ENCODE data around the gene SHC3.

Gene SHC3

GRCh38 chr9:89177012-89177943 is 1.3 kb downstream of the SHC3 start:
- Histone ChIP-seq H3K9ac (ENCODE audit: low read depth, low read length) (peak overlapping the region; percentile 65), H3K9me3 (ENCODE audit: control insufficient read depth, insufficient read depth, low read length) (no peaks in the 10 kb centered on the region), H3K36me3 (ENCODE audit: insufficient read depth, low read length) (no peaks in the 10 kb centered on the region), H3K4me1 (ENCODE audit: insufficient read depth, low read length) (peaks cover 25% of the 10 kb centered on the region)

- peaks cover 18% of the 10 kb centered on the region for H3K4me1 ChIP-seq (ENCODE audit: insufficient read depth, low read length)
- no peak overlapping the region for H3K9ac ChIP-seq (ENCODE audit: low read depth, low read length)
- H3K9me3 ChIP-seq (ENCODE audit: control insufficient read depth, insufficient read depth, low read length) = no peaks in the 10 kb centered on the region
- H3K36me3 ChIP-seq (ENCODE audit: insufficient read depth, low read length) = no peaks in the 10 kb centered on the region
These were observed 2.8 kb downstream of the SHC3 start for GRCh38 chr9:89175828-89176261.

- no peaks in the 10 kb centered on the region for H3K36me3 ChIP-seq (ENCODE audit: insufficient read depth, low read length)
- H3K9ac ChIP-seq (ENCODE audit: low read depth, low read length) = no peak overlapping the region
- H3K9me3 ChIP-seq (ENCODE audit: control insufficient read depth, insufficient read depth, low read length) = no peaks in the 10 kb centered on the region
- H3K4me1 ChIP-seq (ENCODE audit: insufficient read depth, low read length) = peaks cover 13% of the 10 kb centered on the region
These were observed 4.3 kb downstream of the SHC3 start for GRCh38 chr9:89174291-89174690.

- Histone ChIP-seq H3K9me3 (ENCODE audit: control insufficient read depth, insufficient read depth, low read length) (no peaks in the 10 kb centered on the region), H3K9ac (ENCODE audit: low read depth, low read length) (no peak overlapping the region), H3K36me3 (ENCODE audit: insufficient read depth, low read length) (no peaks in the 10 kb centered on the region), H3K4me1 (ENCODE audit: insufficient read depth, low read length) (0 out of 2 replicates have a peak, but pooled peaks cover 7% of the 10 kb centered on the region)
These were observed 5.5 kb downstream of the SHC3 start for GRCh38 chr9:89173072-89173471.

- Histone ChIP-seq H3K36me3 (ENCODE audit: insufficient read depth, low read length) (no peaks in the 10 kb centered on the region), H3K9ac (ENCODE audit: low read depth, low read length) (no peak overlapping the region), H3K9me3 (ENCODE audit: control insufficient read depth, insufficient read depth, low read length) (no peaks in the 10 kb centered on the region), H3K4me1 (ENCODE audit: insufficient read depth, low read length) (0 out of 2 replicates have a peak, but pooled peaks cover 7% of the 10 kb centered on the region)
These were observed 6.2 kb downstream of the SHC3 start for GRCh38 chr9:89172398-89172797.

- Histone ChIP-seq H3K4me1 (ENCODE audit: insufficient read depth, low read length) (0 out of 2 replicates have a peak, but pooled peaks cover 7% of the 10 kb centered on the region), H3K9ac (ENCODE audit: low read depth, low read length) (no peak overlapping the region), H3K9me3 (ENCODE audit: control insufficient read depth, insufficient read depth, low read length) (no peaks in the 10 kb centered on the region), H3K36me3 (ENCODE audit: insufficient read depth, low read length) (no peaks in the 10 kb centered on the region)
These were observed 6.9 kb downstream of the SHC3 start for GRCh38 chr9:89171693-89172092.

- Histone ChIP-seq H3K9me3 (ENCODE audit: control insufficient read depth, insufficient read depth, low read length) (no peaks in the 10 kb centered on the region), H3K9ac (ENCODE audit: low read depth, low read length) (no peak overlapping the region)
These were observed 7.4 kb downstream of the SHC3 start for GRCh38 chr9:89171231-89171630.

GRCh38 chr9:89168901-89169813 is 9.5 kb downstream of the SHC3 start:
- Histone ChIP-seq H3K9me3 (ENCODE audit: control insufficient read depth, insufficient read depth, low read length) (no peaks in the 10 kb centered on the region), H3K4me1 (ENCODE audit: insufficient read depth, low read length) (0 out of 2 replicates have a peak, but pooled peaks cover under 1% of the 10 kb centered on the region), H3K9ac (ENCODE audit: low read depth, low read length) (no peak overlapping the region), H3K36me3 (ENCODE audit: insufficient read depth, low read length) (no peaks in the 10 kb centered on the region)

More at GRCh38 chr9:89171231-89171630, 7.4 kb downstream of the SHC3 start:
- Histone ChIP-seq H3K4me1 (ENCODE audit: insufficient read depth, low read length) (0 out of 2 replicates have a peak, but pooled peaks cover 7% of the 10 kb centered on the region), H3K36me3 (ENCODE audit: insufficient read depth, low read length) (no peaks in the 10 kb centered on the region)

GRCh38 chr9:89167788-89168187 is 10.8 kb downstream of the SHC3 start:
- H3K36me3 ChIP-seq (ENCODE audit: insufficient read depth, low read length) = no peaks in the 10 kb centered on the region
- no peak overlapping the region for H3K9ac ChIP-seq (ENCODE audit: low read depth, low read length)
- no peaks in the 10 kb centered on the region for H3K4me1 ChIP-seq (ENCODE audit: insufficient read depth, low read length)
- no peaks in the 10 kb centered on the region for H3K9me3 ChIP-seq (ENCODE audit: control insufficient read depth, insufficient read depth, low read length)

- H3K9me3 ChIP-seq (ENCODE audit: control insufficient read depth, insufficient read depth, low read length) = no peaks in the 10 kb centered on the region
- no peaks in the 10 kb centered on the region for H3K36me3 ChIP-seq (ENCODE audit: insufficient read depth, low read length)
These were observed 11.8 kb downstream of the SHC3 start for GRCh38 chr9:89166852-89167251.

GRCh38 chr9:89165880-89166279 is 12.7 kb downstream of the SHC3 start:
- no peak overlapping the region for H3K9ac ChIP-seq (ENCODE audit: low read depth, low read length)
- H3K4me1 ChIP-seq (ENCODE audit: insufficient read depth, low read length) = no peaks in the 10 kb centered on the region
- no peaks in the 10 kb centered on the region for H3K36me3 ChIP-seq (ENCODE audit: insufficient read depth, low read length)
- no peaks in the 10 kb centered on the region for H3K9me3 ChIP-seq (ENCODE audit: control insufficient read depth, insufficient read depth, low read length)

More at GRCh38 chr9:89166852-89167251, 11.8 kb downstream of the SHC3 start:
- no peaks in the 10 kb centered on the region for H3K4me1 ChIP-seq (ENCODE audit: insufficient read depth, low read length)
- no peak overlapping the region for H3K9ac ChIP-seq (ENCODE audit: low read depth, low read length)

GRCh38 chr9:89165341-89165740 is 13.3 kb downstream of the SHC3 start:
- Histone ChIP-seq H3K36me3 (ENCODE audit: insufficient read depth, low read length) (no peaks in the 10 kb centered on the region), H3K9ac (ENCODE audit: low read depth, low read length) (no peak overlapping the region), H3K9me3 (ENCODE audit: control insufficient read depth, insufficient read depth, low read length) (no peaks in the 10 kb centered on the region), H3K4me1 (ENCODE audit: insufficient read depth, low read length) (no peaks in the 10 kb centered on the region)

- no peak overlapping the region for H3K9ac ChIP-seq (ENCODE audit: low read depth, low read length)
- no peaks in the 10 kb centered on the region for H3K9me3 ChIP-seq (ENCODE audit: control insufficient read depth, insufficient read depth, low read length)
- no peaks in the 10 kb centered on the region for H3K4me1 ChIP-seq (ENCODE audit: insufficient read depth, low read length)
- H3K36me3 ChIP-seq (ENCODE audit: insufficient read depth, low read length) = no peaks in the 10 kb centered on the region
These were observed 17.4 kb downstream of the SHC3 start for GRCh38 chr9:89161221-89161620.

- no peak overlapping the region for H3K9ac ChIP-seq (ENCODE audit: low read depth, low read length)
- H3K9me3 ChIP-seq (ENCODE audit: control insufficient read depth, insufficient read depth, low read length) = no peaks in the 10 kb centered on the region
- H3K36me3 ChIP-seq (ENCODE audit: insufficient read depth, low read length) = no peaks in the 10 kb centered on the region
- no peaks in the 10 kb centered on the region for H3K4me1 ChIP-seq (ENCODE audit: insufficient read depth, low read length)
These were observed 17.8 kb downstream of the SHC3 start for GRCh38 chr9:89160806-89161205.
